Measurements from ENCODE around the gene SPATA21.

DNA sequence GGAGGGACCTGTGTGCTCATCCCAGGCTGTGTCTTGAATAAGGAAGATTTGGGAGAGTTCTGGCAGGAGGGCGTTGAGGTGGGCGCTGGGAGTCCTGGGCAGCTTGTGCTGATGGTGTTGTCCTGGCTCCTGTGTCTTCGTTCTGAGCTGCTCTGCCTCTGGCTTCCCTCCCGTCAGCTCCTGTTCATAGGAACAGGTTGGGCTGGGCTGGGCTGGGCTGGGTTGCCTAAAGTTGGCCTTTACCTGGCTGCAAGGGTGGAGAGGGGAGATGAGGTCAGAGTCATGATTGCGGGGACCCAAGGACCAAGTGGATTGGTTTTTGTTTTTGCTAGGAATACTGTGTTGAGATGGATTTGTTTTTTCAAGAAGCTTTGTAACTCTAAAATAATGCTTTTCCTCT lies 12.4 kb upstream of the SPATA21 start:
- TF ChIP-seq POLR2A (IDR thresholded peaks at IDR 0.05; ENCODE audit: low read length) (no peak), GATA1 (IDR thresholded peaks at IDR 0.05; ENCODE audit: low read depth, low read length) (no peak)
